ENCODE measurements around the gene SCN4A. TPM values are rescaled to one million over a fixed set of nuclear protein-coding genes. Genes with fewer than 3 reads are reported as not detected.
"Not testable (repeated sequence)": the region's sequence is repeated elsewhere in the genome, so short reads cannot be mapped to it uniquely, and the experiment has no call there.

The SCN4A gene
- total and polyA plus RNA-seq, 4 experiments from 2014 or later: 0.17 to 0.30 TPM; not detected in 2

DNA sequence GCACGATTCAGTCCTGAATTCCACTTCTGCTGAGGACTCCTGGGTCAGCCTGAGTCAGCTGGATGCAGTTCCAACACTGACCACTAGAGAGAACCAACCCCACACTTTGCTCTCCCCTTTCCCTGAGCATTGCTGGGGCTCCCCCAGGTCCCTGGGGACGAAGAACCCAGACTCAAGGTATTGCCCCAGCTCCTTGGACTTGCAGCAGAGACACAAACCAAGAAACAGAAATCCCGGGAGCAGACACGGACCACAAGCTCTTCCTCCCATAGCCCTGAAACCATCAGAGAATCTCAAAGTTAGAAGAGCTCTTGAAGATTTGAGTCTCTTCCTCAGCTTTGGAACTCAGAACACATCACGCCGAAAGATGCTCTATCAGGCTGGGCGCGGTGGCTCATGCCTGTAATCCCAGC, 53.4 kb downstream of the SCN4A start:
- no peaks in the 10 kb centered on the region for H3K36me3 Mint-ChIP-seq
- Histone ChIP-seq H3K27ac (ENCODE audit: low read depth, low read length) (no peak overlapping the region), H3K4me3 (ENCODE audit: low read length in 2 of 2) (no peak overlapping the region), H3K9me3 (ENCODE audit: control insufficient read depth in 1 of 2, low read length in 2 of 2) (no peaks in the 10 kb centered on the region), H3K36me3 (ENCODE audit: insufficient read depth, low read length) (no peaks in the 10 kb centered on the region), H3K27me3 (ENCODE audit: insufficient read depth, low read length) (no peaks in the 10 kb centered on the region), H3K4me1 (ENCODE audit: insufficient read depth, low read length) (peaks cover 7% of the 10 kb centered on the region)
- DNase-seq: peak; percentile 70 to 81 (median 75)
- peak overlapping the region in 6 of 7 donors; percentile 38 to 87 (median 62) for H3K27ac Mint-ChIP-seq
- CTCF ChIA-PET (ENCODE audit: partially characterized antibody): interaction anchor here (0.7 to 14.7 kb wide), 49 partner anchors 8 to 230 kb away, joined by 3 to 351 read pairs (median 5); partner anchors contain the start of genes CD79B, CSHL1, ERN1 and GH2
- intact Hi-C loops (cut with micrococcal nuclease): loop anchor here (1.0 to 5.0 kb wide), 5 partner anchors 27 to 363 kb away; partner anchors contain the start of gene ERN1
- no peak overlapping the region for H3K4me3 Mint-ChIP-seq
- H3K4me1 Mint-ChIP-seq: peaks cover 6% of the 10 kb centered on the region in 4 donors
- H3K9me3 Mint-ChIP-seq: no peaks in the 10 kb centered on the region
- H3K27me3 Mint-ChIP-seq: peaks cover 0 to 2% of the 10 kb centered on the region in 2 donors
- POLR2A ChIA-PET (ENCODE audit: partially characterized antibody): interaction anchor here (0.9 to 3.8 kb wide), 13 partner anchors 12 to 227 kb away, joined by 3 to 46 read pairs (median 7); partner anchors contain the start of genes CD79B, ERN1 and ICAM2

DNA sequence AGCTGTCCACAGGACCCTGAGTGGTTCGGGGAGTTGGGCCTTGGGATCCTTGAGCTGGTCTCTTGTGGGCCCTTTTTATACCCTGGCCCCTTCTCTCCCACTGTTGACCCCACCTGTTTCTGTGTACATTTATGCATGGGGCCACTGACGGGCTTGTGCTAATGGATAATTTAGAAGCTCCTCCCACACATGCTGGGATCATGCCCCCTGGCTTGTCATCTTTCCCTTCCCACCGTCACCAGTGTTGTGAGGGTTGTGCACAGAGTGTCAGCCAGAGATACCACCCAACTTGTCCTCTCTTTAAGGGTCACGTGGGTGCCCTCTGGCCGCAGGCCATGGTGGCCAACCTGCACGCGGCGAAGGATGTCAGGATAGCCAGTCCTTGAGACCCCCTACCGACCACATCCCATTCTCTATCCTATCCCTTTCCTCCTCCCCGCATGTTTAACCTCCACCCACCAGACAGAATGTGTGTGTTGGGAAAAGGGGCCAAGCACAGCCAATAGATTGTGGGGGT, 53.9 kb downstream of the SCN4A start, which contains the start of gene GH1:
Gene GH1 (minus strand): TSS at position 51 of the 517 bp plus-strand sequence. CDS start 63 bp downstream, outside the sequence.
- not testable (repeated sequence) for H3K27me3 Mint-ChIP-seq; H3K27ac ChIP-seq (ENCODE audit: low read depth, low read length); H3K27me3 ChIP-seq (ENCODE audit: insufficient read depth, low read length); DNase-seq; H3K4me1 ChIP-seq (ENCODE audit: insufficient read depth, low read length); H3K4me3 ChIP-seq (ENCODE audit: low read length in 2 of 2); H3K9me3 Mint-ChIP-seq; H3K4me3 Mint-ChIP-seq; H3K36me3 ChIP-seq (ENCODE audit: insufficient read depth, low read length); H3K4me1 Mint-ChIP-seq; H3K9me3 ChIP-seq (ENCODE audit: control insufficient read depth in 1 of 2, low read length in 2 of 2); H3K36me3 Mint-ChIP-seq
- intact Hi-C loops (cut with micrococcal nuclease): loop anchor here (1.0 to 5.0 kb wide), 5 partner anchors 27 to 363 kb away; partner anchors contain the start of gene ERN1
- POLR2A ChIA-PET (ENCODE audit: partially characterized antibody): interaction anchor here (0.9 to 3.8 kb wide), 13 partner anchors 13 to 227 kb away, joined by 3 to 46 read pairs (median 7); partner anchors contain the start of genes CD79B, ERN1 and ICAM2
- peak within 1 kb of the TSS in 6 of 7 donors; percentile 38 to 87 (median 62) for H3K27ac Mint-ChIP-seq
- CTCF ChIA-PET (ENCODE audit: partially characterized antibody): interaction anchor here (0.8 to 14.7 kb wide), 48 partner anchors 11 to 363 kb away, joined by 3 to 351 read pairs (median 5); partner anchors contain the start of genes CD79B, ERN1 and ICAM2

DNA sequence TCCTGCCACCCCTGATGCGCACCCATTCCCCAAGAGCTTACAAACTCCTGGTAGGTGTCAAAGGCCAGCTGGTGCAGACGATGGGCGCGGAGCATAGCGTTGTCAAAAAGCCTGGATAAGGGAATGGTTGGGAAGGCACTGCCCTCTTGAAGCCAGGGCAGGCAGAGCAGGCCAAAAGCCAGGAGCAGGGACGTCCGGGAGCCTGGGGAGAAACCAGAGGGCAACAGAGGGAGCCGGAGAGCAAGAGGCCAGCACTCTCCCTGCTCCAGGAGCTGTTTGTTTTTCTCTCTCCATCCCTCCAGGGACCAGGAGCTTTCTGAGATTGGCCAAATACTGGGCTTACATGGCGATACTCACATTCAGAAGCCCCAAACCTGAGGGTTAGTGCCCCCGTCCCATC, 54.4 kb downstream of the SCN4A start:
- Histone ChIP-seq H3K27ac (ENCODE audit: low read depth, low read length) (no peak overlapping the region), H3K4me3 (ENCODE audit: low read length in 2 of 2) (no peak overlapping the region), H3K27me3 (ENCODE audit: insufficient read depth, low read length) (no peaks in the 10 kb centered on the region), H3K36me3 (ENCODE audit: insufficient read depth, low read length) (no peaks in the 10 kb centered on the region), H3K9me3 (ENCODE audit: control insufficient read depth in 1 of 2, low read length in 2 of 2) (no peaks in the 10 kb centered on the region), H3K4me1 (ENCODE audit: insufficient read depth, low read length) (peaks cover 7% of the 10 kb centered on the region)
- Mint-ChIP-seq H3K9me3 (no peaks in the 10 kb centered on the region), H3K27me3 (peaks cover 0 to 2% of the 10 kb centered on the region in 2 donors), H3K4me1 (peaks cover 6% of the 10 kb centered on the region in 4 donors), H3K27ac (no peak overlapping the region), H3K36me3 (no peaks in the 10 kb centered on the region), H3K4me3 (no peak overlapping the region)
- ChIA-PET POLR2A (ENCODE audit: partially characterized antibody) (interaction anchor here (1.1 to 3.8 kb wide), 7 partner anchors 13 to 228 kb away, joined by 3 to 46 read pairs (median 15); partner anchors contain the start of genes CD79B, ERN1 and ICAM2), CTCF (ENCODE audit: partially characterized antibody) (interaction anchor here (0.8 to 14.7 kb wide), 24 partner anchors 12 to 364 kb away, joined by 3 to 351 read pairs (median 8); partner anchors contain the start of genes CD79B, ERN1 and ICAM2)
- DNase-seq: no peak
- intact Hi-C loops (cut with micrococcal nuclease): loop anchor here (5.0 kb wide), 1 partner anchor 364 kb away; no protein-coding TSS in a partner anchor

DNA sequence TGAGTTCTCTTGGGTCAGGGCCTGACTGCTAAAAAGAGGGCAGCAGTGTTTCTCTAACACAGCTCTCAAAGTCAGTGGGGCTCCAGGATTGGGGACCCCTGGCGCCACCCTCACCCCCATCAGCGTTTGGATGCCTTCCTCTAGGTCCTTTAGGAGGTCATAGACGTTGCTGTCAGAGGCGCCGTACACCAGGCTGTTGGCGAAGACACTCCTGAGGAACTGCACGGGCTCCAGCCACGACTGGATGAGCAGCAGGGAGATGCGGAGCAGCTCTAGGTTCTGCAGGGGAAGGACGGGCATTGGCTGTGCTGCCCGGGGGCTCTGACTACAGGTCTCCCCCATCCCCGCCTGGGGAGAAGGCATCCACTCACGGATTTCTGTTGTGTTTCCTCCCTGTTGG, 55.1 kb downstream of the SCN4A start:
- Mint-ChIP-seq H3K9me3 (no peaks in the 10 kb centered on the region), H3K4me3 (no peak overlapping the region), H3K4me1 (peaks cover 6% of the 10 kb centered on the region in 4 donors), H3K36me3 (no peaks in the 10 kb centered on the region), H3K27ac (no peak overlapping the region), H3K27me3 (peaks cover 0 to 2% of the 10 kb centered on the region in 2 donors)
- H3K27ac ChIP-seq (ENCODE audit: low read depth, low read length): no peak overlapping the region
- ChIA-PET POLR2A (ENCODE audit: partially characterized antibody) (interaction anchor here (1.1 to 3.8 kb wide), 4 partner anchors 14 to 213 kb away, joined by 3 to 46 read pairs (median 16); partner anchors contain the start of genes CD79B and ERN1), CTCF (ENCODE audit: partially characterized antibody) (interaction anchor here (1.1 to 14.7 kb wide), 15 partner anchors 13 to 214 kb away, joined by 3 to 351 read pairs (median 13); partner anchors contain the start of genes CD79B, ERN1 and ICAM2)
- no peak for DNase-seq
- no peaks in the 10 kb centered on the region for H3K9me3 ChIP-seq (ENCODE audit: control insufficient read depth in 1 of 2, low read length in 2 of 2)
- H3K4me1 ChIP-seq (ENCODE audit: insufficient read depth, low read length): peaks cover 7% of the 10 kb centered on the region
- no peaks in the 10 kb centered on the region for H3K27me3 ChIP-seq (ENCODE audit: insufficient read depth, low read length)
- no peaks in the 10 kb centered on the region for H3K36me3 ChIP-seq (ENCODE audit: insufficient read depth, low read length)
- H3K4me3 ChIP-seq (ENCODE audit: low read length in 2 of 2): no peak overlapping the region
- intact Hi-C loops (cut with micrococcal nuclease): loop anchor here (5.0 kb wide), 1 partner anchor 365 kb away; no protein-coding TSS in a partner anchor

DNA sequence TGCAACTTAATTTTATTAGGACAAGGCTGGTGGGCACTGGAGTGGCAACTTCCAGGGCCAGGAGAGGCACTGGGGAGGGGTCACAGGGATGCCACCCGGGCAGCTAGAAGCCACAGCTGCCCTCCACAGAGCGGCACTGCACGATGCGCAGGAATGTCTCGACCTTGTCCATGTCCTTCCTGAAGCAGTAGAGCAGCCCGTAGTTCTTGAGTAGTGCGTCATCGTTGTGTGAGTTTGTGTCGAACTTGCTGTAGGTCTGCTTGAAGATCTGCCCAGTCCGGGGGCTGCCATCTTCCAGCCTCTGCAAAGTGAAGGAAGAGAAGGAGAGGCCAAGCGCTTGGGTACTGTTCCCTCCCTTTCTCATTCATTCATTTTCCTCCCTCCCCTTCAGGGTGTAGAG, 55.5 kb downstream of the SCN4A start:
- H3K4me3 ChIP-seq (ENCODE audit: low read length in 2 of 2); H3K27ac Mint-ChIP-seq; H3K4me1 ChIP-seq (ENCODE audit: insufficient read depth, low read length); H3K27ac ChIP-seq (ENCODE audit: low read depth, low read length); H3K4me3 Mint-ChIP-seq; H3K27me3 ChIP-seq (ENCODE audit: insufficient read depth, low read length); DNase-seq; H3K9me3 Mint-ChIP-seq; H3K36me3 ChIP-seq (ENCODE audit: insufficient read depth, low read length); H3K27me3 Mint-ChIP-seq; H3K9me3 ChIP-seq (ENCODE audit: control insufficient read depth in 1 of 2, low read length in 2 of 2); H3K36me3 Mint-ChIP-seq; H3K4me1 Mint-ChIP-seq: not testable (repeated sequence)
- ChIA-PET CTCF (ENCODE audit: partially characterized antibody) (interaction anchor here (1.4 to 14.7 kb wide), 10 partner anchors 18 to 215 kb away, joined by 3 to 351 read pairs (median 42); partner anchors contain the start of genes ERN1 and ICAM2), POLR2A (ENCODE audit: partially characterized antibody) (interaction anchor here (3.5 kb wide), 1 partner anchor 14 kb away, joined by 16 read pairs; the partner anchor contains the start of gene CD79B)
- intact Hi-C loops (cut with micrococcal nuclease): loop anchor here (5.0 kb wide), 1 partner anchor 365 kb away; no protein-coding TSS in a partner anchor

DNA sequence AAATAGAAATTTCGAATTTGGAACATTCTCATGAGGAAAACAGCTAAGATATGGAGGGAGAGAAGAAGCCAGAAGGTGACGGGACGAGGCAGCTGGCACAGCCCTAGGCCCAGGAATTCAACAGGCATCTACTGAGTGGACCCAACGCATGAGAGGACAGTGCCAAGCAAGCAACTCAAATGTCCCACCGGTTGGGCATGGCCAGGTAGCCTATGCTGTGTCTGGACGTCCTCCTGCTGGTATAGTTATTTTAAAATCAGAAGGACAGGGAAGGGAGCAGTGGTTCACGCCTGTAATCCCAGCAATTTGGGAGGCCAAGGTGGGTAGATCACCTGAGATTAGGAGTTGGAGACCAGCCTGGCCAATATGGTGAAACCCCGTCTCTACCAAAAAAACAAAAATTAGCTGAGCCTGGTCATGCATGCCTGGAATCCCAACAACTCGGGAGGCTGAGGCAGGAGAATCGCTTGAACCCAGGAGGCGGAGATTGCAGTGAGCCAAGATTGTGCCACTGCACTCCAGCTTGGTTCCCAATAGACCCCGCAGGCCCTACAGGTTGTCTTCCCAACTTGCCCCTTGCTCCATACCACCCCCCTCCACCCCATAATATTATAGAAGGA, 56.0 kb downstream of the SCN4A start:
- DNase-seq: no peak
- Histone ChIP-seq H3K36me3 (ENCODE audit: insufficient read depth, low read length) (no peaks in the 10 kb centered on the region), H3K27me3 (ENCODE audit: insufficient read depth, low read length) (no peaks in the 10 kb centered on the region), H3K4me3 (ENCODE audit: low read length in 2 of 2) (no peak overlapping the region), H3K9me3 (ENCODE audit: control insufficient read depth in 1 of 2, low read length in 2 of 2) (no peaks in the 10 kb centered on the region), H3K27ac (ENCODE audit: low read depth, low read length) (no peak overlapping the region), H3K4me1 (ENCODE audit: insufficient read depth, low read length) (peaks cover 7% of the 10 kb centered on the region)
- POLR2A ChIA-PET (ENCODE audit: partially characterized antibody): no interaction called here
- CTCF ChIA-PET (ENCODE audit: partially characterized antibody): interaction anchor here (1.4 to 14.7 kb wide), 8 partner anchors 18 to 215 kb away, joined by 3 to 351 read pairs (median 64); partner anchors contain the start of genes ERN1 and ICAM2
- Mint-ChIP-seq H3K27ac (peak overlapping the region in 1 of 7 donors; percentile 9), H3K4me3 (no peak overlapping the region), H3K36me3 (no peaks in the 10 kb centered on the region), H3K9me3 (no peaks in the 10 kb centered on the region), H3K4me1 (peaks cover 6% of the 10 kb centered on the region in 4 donors), H3K27me3 (peaks cover 0 to 2% of the 10 kb centered on the region in 2 donors)
- intact Hi-C loops (cut with micrococcal nuclease): loop anchor here (5.0 kb wide), 1 partner anchor 366 kb away; no protein-coding TSS in a partner anchor

Data from CD4-positive, alpha-beta memory T cell (primary cell).